ENCODE results near the gene MAFG. TPM values are rescaled to one million over a fixed set of nuclear protein-coding genes. Genes with fewer than 3 reads are reported as not detected.

MAFG gene
- polyA plus RNA-seq, 1 of the 3 experiments (the other 2 are of a cell fraction) = 38.7 TPM

GRCh38 chr17:81933178-81933699, 5.7 kb upstream of the MAFG start:
- Histone ChIP-seq H3K9me3 (no peaks in the 10 kb centered on the region), H3K27me3 (ENCODE audit: insufficient read depth) (no peaks in the 10 kb centered on the region), H3K4me3 (ENCODE audit: low read depth in 2 of 2, low read length in 1 of 2) (no peak overlapping the region), H2AFZ (ENCODE audit: low read depth) (no peak overlapping the region), H3K79me2 (ENCODE audit: insufficient read depth) (peaks cover 19% of the 10 kb centered on the region), H3K9me2 (no peaks in the 10 kb centered on the region), H3K4me1 (ENCODE audit: control insufficient read depth in 1 of 2, insufficient read depth in 2 of 2, low read depth in 1 of 2, low read length in 1 of 2) (peaks cover 11 to 29% of the 10 kb centered on the region in 2 experiments; a peak in 2 of 4 replicates), H3K36me3 (replicated peaks in 1 of 2; ENCODE audit: control insufficient read depth in 1 of 2, insufficient read depth in 2 of 2, low read length in 1 of 2) (peaks cover 0 to 20% of the 10 kb centered on the region in 2 experiments), H3K27ac (ENCODE audit: low read depth in 2 of 2, low read length in 1 of 2) (no peak overlapping the region), H4K20me1 (ENCODE audit: insufficient read depth) (peaks cover 7% of the 10 kb centered on the region; the same call in 1 of the 2 replicates), H3K4me2 (no peak overlapping the region), H3F3A (replicated peaks; ENCODE audit: insufficient read depth) (peaks cover 21% of the 10 kb centered on the region), H3K9ac (no peak overlapping the region)
- 94% methylated on average over 14 of the region's 14 CpGs for WGBS (ENCODE audit: low lambda C conversion rate)
- ChIA-PET POLR2A (interaction anchor here (1.1 to 2.1 kb wide), 2 partner anchors 64 to 88 kb away, joined by 3 to 7 read pairs; no protein-coding TSS in a partner anchor), CTCF (interaction anchor here (1.0 to 11.7 kb wide), 4 partner anchors 27 to 87 kb away, joined by 3 to 107 read pairs (median 12); partner anchors contain the start of gene NOTUM)
- TF ChIP-seq CHD2 (IDR thresholded peaks at IDR 0.05; ENCODE audit: low read length, partially characterized antibody) (peak; percentile 16), PBX3 (IDR thresholded peaks at IDR 0.05) (no peak), TAF1 (IDR thresholded peaks at IDR 0.05; ENCODE audit: borderline replicate concordance, low read depth, low read length) (no peak), CTCF (IDR thresholded peaks at IDR 0.05) (no peak)
- DNase-seq = no peak

GRCh38 chr17:81932333-81932983, 4.9 kb upstream of the MAFG start:
- Histone ChIP-seq H3K4me1 (ENCODE audit: control insufficient read depth in 1 of 2, insufficient read depth in 2 of 2, low read depth in 1 of 2, low read length in 1 of 2) (peaks cover 11 to 29% of the 10 kb centered on the region in 2 experiments; a peak in 2 of 4 replicates), H3K9me3 (no peaks in the 10 kb centered on the region), H3K4me3 (ENCODE audit: low read depth in 2 of 2, low read length in 1 of 2) (no peak overlapping the region), H3K79me2 (ENCODE audit: insufficient read depth) (peaks cover 19% of the 10 kb centered on the region), H4K20me1 (ENCODE audit: insufficient read depth) (peaks cover 7% of the 10 kb centered on the region; the same call in 1 of the 2 replicates), H3K27me3 (ENCODE audit: insufficient read depth) (no peaks in the 10 kb centered on the region), H3K27ac (ENCODE audit: low read depth in 2 of 2, low read length in 1 of 2) (no peak overlapping the region), H3K9me2 (no peaks in the 10 kb centered on the region), H3K4me2 (no peak overlapping the region), H3F3A (replicated peaks; ENCODE audit: insufficient read depth) (peaks cover 21% of the 10 kb centered on the region), H2AFZ (ENCODE audit: low read depth) (no peak overlapping the region), H3K9ac (no peak overlapping the region), H3K36me3 (replicated peaks in 1 of 2; ENCODE audit: control insufficient read depth in 1 of 2, insufficient read depth in 2 of 2, low read length in 1 of 2) (peaks cover 0 to 20% of the 10 kb centered on the region in 2 experiments)
- 94% methylated on average over 9 of the region's 9 CpGs for WGBS (ENCODE audit: low lambda C conversion rate)
- POLR2A ChIA-PET = interaction anchor here (1.1 to 2.1 kb wide), 2 partner anchors 63 to 89 kb away, joined by 3 to 7 read pairs; no protein-coding TSS in a partner anchor
- CTCF ChIA-PET = interaction anchor here (0.6 to 11.7 kb wide), 4 partner anchors 21 to 88 kb away, joined by 3 to 107 read pairs (median 12); partner anchors contain the start of gene NOTUM
- TF ChIP-seq FOXM1 (IDR thresholded peaks at IDR 0.05; ENCODE audit: low read depth) = no peak
- no peak for TF ChIP-seq MXI1 (IDR thresholded peaks at IDR 0.05; ENCODE audit: low read depth, low read length)
- TF ChIP-seq SMC3 (IDR thresholded peaks at IDR 0.05; ENCODE audit: low read depth, low read length) = no peak
- no peak for TF ChIP-seq MEF2A (IDR thresholded peaks at IDR 0.05; ENCODE audit: borderline replicate concordance, low read depth)
- no peak for TF ChIP-seq REST (IDR thresholded peaks at IDR 0.05; ENCODE audit: low read depth, low read length)
- no peak for TF ChIP-seq ELF1 (IDR thresholded peaks at IDR 0.05)
- no peak for TF ChIP-seq FOSL2 (IDR thresholded peaks at IDR 0.05; ENCODE audit: borderline replicate concordance, low read depth)
- no peak for TF ChIP-seq NRF1 (IDR thresholded peaks at IDR 0.05; ENCODE audit: low read depth, low read length)
- TF ChIP-seq USF2 (IDR thresholded peaks at IDR 0.05; ENCODE audit: borderline replicate concordance, low read depth, low read length) = no peak
- DNase-seq = no peak
